Adipocyte (in vitro differentiated cells): ENCODE measurements around the gene TAMM41.
"Not testable (repeated sequence)": the region's sequence is repeated elsewhere in the genome, so short reads cannot be mapped to it uniquely, and the experiment has no call there.

Source experiments
- DNase-seq: peaks from one replicate; pipeline ENCODE4 v3.0.0-alpha.2; 2015; ENCODE audit warnings: low read depth
- H3K27me3 ChIP-seq: replicated peaks from 2 replicates; pipeline ENCODE4 v1.7.0; 2013; ENCODE audit warnings: mild to moderate bottlenecking, low read length, moderate library complexity; ENCODE audit not compliant: control insufficient read depth, insufficient read depth
- H3K36me3 ChIP-seq: 2 replicates; pipeline ENCODE4 v1.7.0; 2013; ENCODE audit warnings: low read length, mild to moderate bottlenecking, moderate library complexity; ENCODE audit not compliant: control insufficient read depth, insufficient read depth, severe bottlenecking
- H3K4me1 ChIP-seq: 2 replicates; pipeline ENCODE4 v1.7.0; 2013; ENCODE audit warnings: mild to moderate bottlenecking, low read length, moderate library complexity; ENCODE audit not compliant: control insufficient read depth, insufficient read depth
- H3K4me3 ChIP-seq: 2 replicates; pipeline ENCODE4 v1.7.0; 2013; ENCODE audit warnings: mild to moderate bottlenecking, low read length, moderate library complexity
- H3K9ac ChIP-seq: 2 replicates; pipeline ENCODE4 v1.7.0; 2013; ENCODE audit warnings: mild to moderate bottlenecking, low read length, moderate library complexity
- H3K9me3 ChIP-seq: 2 replicates; pipeline ENCODE4 v1.7.0; 2013; ENCODE audit warnings: mild to moderate bottlenecking, low read length, moderate library complexity; ENCODE audit not compliant: control insufficient read depth

TAMM41 gene, protein sequence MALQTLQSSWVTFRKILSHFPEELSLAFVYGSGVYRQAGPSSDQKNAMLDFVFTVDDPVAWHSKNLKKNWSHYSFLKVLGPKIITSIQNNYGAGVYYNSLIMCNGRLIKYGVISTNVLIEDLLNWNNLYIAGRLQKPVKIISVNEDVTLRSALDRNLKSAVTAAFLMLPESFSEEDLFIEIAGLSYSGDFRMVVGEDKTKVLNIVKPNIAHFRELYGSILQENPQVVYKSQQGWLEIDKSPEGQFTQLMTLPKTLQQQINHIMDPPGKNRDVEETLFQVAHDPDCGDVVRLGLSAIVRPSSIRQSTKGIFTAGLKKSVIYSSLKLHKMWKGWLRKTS

DNA sequence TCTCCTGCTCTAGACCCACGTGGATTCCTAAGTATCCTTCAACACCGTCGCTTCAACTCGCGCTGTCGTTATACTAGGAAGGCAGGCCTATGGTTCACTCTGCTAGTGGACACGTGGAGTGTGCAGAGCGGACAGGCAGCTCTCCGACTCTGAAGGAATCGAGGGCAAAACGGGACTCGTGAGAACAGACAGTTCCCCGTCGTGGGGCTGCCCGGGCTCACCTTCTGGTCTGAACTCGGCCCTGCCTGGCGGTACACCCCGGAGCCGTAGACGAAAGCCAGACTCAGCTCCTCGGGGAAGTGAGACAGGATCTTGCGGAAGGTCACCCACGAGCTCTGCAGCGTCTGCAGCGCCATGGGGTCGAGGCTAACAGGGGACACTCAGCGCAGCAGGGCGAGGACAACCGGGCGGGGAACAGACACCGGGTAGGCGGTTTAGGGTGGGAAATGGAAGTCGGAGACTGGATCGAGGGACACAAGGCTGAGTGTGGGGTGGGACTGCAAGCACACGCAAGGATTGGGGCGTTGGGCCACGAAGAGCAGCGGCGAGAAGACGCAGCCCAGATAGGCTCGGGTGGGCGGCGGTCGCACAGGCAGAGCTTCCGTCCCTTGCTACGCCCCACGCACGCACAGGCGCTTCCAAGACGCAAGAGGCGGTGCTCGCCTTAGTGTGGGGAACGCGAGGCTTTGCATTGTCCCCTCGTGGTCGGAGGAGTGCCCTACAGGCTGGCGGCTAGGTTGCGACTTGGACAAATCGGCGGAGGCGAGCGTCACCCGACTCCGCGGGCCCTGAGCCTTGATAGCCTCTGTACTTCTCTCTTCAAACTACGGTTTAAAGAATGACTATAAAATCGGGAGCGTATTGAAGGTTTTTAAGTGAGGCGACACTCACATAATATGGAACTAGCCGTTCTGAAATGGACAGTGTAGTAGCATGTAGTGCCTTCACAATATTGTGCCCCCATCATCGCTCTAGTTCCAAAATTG is at the start of gene TAMM41:
TAMM41 (minus strand) TSS at position 605 of the 986 bp plus-strand sequence; CDS start at position 356, 249 bp downstream.
- Histone ChIP-seq H3K4me3 (peak within 1 kb of the TSS; percentile 97), H3K9me3 (no peaks in the 10 kb centered on the region), H3K4me1 (peaks cover 20% of the 10 kb centered on the region), H3K9ac (peak within 1 kb of the TSS; percentile 97), H3K36me3 (peaks cover 22% of the 10 kb centered on the region), H3K27me3 (peaks cover 4% of the 10 kb centered on the region)
- DNase-seq: peak; percentile 97

DNA sequence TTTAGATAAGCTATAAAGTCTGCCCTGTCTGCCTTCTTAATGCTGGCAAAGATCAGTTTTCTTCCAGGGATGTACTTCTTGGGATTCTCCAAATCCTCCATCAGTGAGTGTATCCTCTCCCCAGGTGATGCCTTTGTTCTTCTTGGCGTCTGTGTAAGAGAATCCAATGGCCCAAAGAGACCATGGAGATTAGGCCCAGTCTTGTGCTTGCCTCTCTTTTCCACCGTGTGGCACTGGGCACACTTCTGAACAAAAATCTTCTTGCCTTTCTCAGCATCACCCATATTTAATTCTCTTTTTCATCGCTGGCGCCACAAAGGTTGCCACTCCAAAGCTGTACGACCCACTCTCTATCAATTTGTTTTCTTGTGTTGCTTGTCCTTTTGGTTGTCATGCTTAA is 32.2 kb upstream of the TAMM41 start:
- H3K9me3 ChIP-seq: no peaks in the 10 kb centered on the region
- no peak overlapping the region for H3K4me3 ChIP-seq
- no peaks in the 10 kb centered on the region for H3K4me1 ChIP-seq
- H3K36me3 ChIP-seq: no peaks in the 10 kb centered on the region
- H3K27me3 ChIP-seq: no peaks in the 10 kb centered on the region
- H3K9ac ChIP-seq: no peak overlapping the region
- DNase-seq: no peak

DNA sequence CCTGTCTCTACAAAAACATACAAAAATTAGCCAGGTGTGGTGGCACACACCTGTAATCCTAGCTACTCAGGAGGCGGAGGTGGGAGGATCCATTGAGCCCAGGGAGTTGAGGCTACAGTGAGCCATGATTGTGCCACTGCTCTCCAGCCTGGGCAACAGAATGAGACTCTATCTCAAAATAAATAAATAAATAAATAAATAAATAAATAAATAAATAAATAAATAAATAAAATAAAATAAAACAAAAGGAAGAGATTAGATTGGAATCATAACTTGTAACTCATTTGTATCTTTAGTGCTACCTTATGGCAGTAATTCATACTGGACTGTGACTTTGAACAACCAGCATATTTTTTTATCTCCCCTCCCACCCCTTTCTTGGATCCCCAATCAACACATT is 28.0 kb upstream of the TAMM41 start:
- not testable (repeated sequence) for H3K9me3 ChIP-seq

DNA sequence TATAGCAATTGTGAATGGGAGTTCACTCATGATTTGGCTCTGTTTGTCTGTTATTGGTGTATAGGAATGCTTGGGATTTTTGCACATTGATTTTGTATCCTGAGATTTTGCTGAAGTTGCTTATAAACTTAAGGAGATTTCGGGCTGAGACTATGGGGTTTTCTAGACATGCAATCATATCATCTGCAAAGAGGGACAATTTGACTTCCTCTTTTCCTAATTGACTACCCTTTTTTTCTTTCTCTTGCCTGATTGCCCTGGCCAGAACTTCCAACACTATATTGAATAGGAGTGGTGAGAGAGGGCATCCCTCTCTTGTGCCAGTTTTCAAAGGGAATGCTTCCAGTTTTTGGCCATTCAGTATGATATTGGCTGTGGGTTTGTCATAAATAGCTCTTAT is 17.1 kb upstream of the TAMM41 start:
- not testable (repeated sequence) for H3K27me3 ChIP-seq, H3K36me3 ChIP-seq

More for the DNA sequence above, 28.0 kb upstream of the TAMM41 start:
- H3K4me1 ChIP-seq, H3K36me3 ChIP-seq, DNase-seq, H3K4me3 ChIP-seq, H3K9ac ChIP-seq, H3K27me3 ChIP-seq: not testable (repeated sequence)

DNA sequence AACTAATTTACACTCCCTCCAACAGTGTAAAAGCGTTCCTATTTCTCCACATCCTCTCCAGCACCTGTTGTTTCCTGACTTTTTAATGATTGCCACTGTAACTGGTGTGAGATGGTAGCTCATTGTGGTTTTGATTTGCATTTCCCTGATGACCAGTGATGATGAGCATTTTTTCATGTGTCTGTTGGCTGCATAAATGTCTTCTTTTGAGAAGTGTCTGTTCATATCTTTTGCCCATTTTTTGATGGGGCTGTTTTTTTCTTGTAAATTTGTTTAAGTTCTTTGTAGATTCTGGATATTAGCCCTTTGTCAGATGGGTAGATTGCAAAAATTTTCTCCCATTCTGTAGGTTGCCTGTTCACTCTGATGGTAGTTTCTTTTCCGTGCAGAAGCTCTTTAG is 15.9 kb upstream of the TAMM41 start:
- not testable (repeated sequence) for DNase-seq, H3K36me3 ChIP-seq, H3K9me3 ChIP-seq, H3K9ac ChIP-seq, H3K4me1 ChIP-seq, H3K27me3 ChIP-seq, H3K4me3 ChIP-seq

More for the DNA sequence above, 17.1 kb upstream of the TAMM41 start:
- H3K9ac ChIP-seq, H3K4me1 ChIP-seq, H3K9me3 ChIP-seq, DNase-seq, H3K4me3 ChIP-seq: not testable (repeated sequence)

DNA sequence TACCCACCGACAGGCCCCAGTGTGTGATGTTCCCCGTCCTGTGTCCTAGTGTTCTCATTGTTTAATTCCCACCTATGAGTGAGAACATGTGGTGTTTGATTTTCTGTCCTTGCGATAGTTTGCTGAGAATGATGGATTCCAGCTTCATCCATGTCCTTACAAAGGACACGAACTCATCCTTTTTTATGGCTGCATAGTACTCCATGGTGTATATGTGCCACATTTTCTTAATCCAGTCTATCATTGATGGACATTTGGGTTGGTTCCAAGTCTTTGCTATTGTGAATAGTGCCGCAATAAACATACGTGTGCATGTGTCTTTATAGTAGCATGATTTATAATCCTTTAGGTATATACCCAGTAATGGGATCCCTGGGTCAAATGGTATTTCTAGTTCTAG is 15.5 kb upstream of the TAMM41 start:
- H3K9ac ChIP-seq, H3K27me3 ChIP-seq, H3K36me3 ChIP-seq, H3K9me3 ChIP-seq, DNase-seq, H3K4me3 ChIP-seq, H3K4me1 ChIP-seq: not testable (repeated sequence)

DNA sequence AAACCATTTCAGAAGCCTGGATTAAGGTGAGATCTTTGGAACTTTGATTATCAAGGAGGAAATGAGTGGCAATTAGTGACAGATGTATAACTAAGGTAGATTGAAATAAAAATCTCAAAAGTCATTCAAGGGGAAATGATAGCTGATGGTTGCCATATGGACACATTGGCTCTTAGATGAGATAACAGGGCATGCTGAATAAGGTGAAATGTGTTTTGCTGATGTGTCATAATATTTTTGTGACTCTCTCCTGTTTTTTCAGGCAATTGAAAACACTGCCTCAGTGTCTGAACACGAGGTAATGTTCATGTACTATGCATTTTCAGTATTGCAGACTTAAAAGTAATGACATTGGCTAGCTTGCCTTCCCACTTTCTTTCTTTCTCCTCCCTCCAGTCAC is 13.5 kb upstream of the TAMM41 start:
- H3K27me3 ChIP-seq, H3K9ac ChIP-seq, H3K9me3 ChIP-seq, DNase-seq, H3K4me1 ChIP-seq, H3K4me3 ChIP-seq, H3K36me3 ChIP-seq: not testable (repeated sequence)

DNA sequence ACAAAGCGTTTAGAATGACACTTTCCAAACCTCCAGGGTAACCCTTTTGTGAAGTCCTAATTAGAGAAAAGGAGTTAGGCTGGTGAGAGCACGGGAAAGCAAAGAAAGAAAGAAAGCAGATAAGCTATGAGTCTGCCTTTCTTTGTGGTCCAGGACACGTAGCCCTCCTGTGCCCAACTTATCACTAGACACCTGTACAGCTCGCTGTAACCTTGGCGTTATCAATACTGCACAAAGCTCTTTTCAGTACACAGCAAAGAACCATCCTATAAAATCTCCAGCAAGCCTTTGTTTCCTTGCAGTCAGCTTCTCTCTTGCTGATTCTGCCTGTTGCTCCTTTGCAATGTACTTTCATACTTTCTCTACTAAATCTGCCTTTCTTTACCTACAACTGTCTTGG is 6.8 kb upstream of the TAMM41 start:
- Histone ChIP-seq H3K4me1 (no peaks in the 10 kb centered on the region), H3K9ac (no peak overlapping the region), H3K36me3 (no peaks in the 10 kb centered on the region), H3K9me3 (peaks cover 6% of the 10 kb centered on the region), H3K27me3 (peaks cover 21% of the 10 kb centered on the region), H3K4me3 (no peak overlapping the region)
- DNase-seq: no peak

DNA sequence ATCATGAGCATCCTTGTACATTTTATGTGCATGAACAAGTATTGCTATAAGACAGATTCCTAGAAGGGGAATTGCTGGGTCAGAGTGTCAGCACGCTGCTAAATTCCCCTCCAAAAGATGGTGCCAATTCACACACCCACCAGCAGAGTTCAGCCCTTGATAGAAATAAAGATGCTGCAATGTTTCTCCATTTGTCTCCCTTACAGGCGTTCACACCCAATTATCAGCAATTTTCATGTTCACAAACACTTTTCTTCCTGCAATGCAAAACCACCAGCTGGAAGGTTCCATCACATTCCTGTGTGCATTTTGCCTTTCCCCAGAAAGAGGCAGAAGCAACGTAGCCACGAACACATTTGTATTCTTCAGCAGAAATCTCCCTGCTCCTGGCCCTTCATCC is 3.3 kb upstream of the TAMM41 start:
- H3K4me3 ChIP-seq: no peak overlapping the region
- peaks cover 6% of the 10 kb centered on the region for H3K9me3 ChIP-seq
- H3K27me3 ChIP-seq: peaks cover 21% of the 10 kb centered on the region
- H3K9ac ChIP-seq: no peak overlapping the region
- peaks cover 16% of the 10 kb centered on the region for H3K4me1 ChIP-seq
- no peak for DNase-seq
- no peaks in the 10 kb centered on the region for H3K36me3 ChIP-seq

DNA sequence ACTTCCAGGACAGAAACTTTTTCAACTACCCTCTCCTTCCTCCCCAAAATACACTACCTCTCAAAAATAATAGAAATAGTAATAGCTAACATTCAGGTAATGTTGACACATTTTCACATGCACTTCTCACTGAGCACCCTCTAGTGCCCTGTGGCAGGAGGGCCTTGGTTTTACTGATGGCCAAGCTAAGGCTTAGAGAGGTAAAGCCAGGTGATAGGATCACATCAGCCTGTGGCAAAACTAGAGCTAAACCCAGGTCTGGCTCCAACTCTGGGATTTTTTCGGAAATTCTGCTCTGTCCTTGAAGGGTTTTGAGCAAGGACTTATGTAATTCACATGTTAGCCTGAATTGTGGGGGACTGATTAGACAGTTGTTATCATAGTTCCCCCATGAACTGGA is 922 bp upstream of the TAMM41 start:
- Histone ChIP-seq H3K9me3 (no peaks in the 10 kb centered on the region), H3K36me3 (peaks cover 15% of the 10 kb centered on the region), H3K4me1 (peaks cover 20% of the 10 kb centered on the region), H3K27me3 (peaks cover 9% of the 10 kb centered on the region), H3K9ac (peak overlapping the region; percentile 97), H3K4me3 (no peak overlapping the region)
- no peak for DNase-seq

DNA sequence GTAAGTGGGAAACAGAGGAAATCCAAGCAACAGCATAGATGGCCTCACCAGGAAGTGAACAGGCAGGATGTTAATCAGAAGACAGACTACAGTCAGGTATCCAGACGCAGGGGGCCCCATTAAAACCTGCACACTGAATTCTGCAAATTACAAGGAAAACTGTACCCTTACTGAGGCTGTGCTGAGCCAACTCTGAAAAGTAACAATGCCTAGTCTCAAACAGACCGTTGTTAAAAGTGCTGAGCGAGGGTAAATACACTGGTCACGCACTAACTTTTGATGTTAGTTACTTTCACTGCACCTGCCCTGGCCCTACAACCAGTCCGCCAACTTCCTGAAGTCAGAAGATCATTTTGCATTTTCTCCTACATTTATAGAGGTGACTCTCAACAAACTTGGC is 1.0 kb downstream of the TAMM41 start:
- DNase-seq: no peak
- peak overlapping the region; percentile 97 for H3K4me3 ChIP-seq

More for the DNA sequence above, 1.0 kb downstream of the TAMM41 start:
- H3K27me3 ChIP-seq: no peaks in the 10 kb centered on the region
- H3K9ac ChIP-seq: peak overlapping the region; percentile 97
- peaks cover 20% of the 10 kb centered on the region for H3K4me1 ChIP-seq
- H3K9me3 ChIP-seq: no peaks in the 10 kb centered on the region
- H3K36me3 ChIP-seq: peaks cover 25% of the 10 kb centered on the region
